ENCODE measurements around the gene CFAP54.
A peak's percentile ranks its signal among the peaks of the same experiment; 100 is the strongest.
"Not testable (repeated sequence)": the region's sequence is repeated elsewhere in the genome, so short reads cannot be mapped to it uniquely, and the experiment has no call there.

CFAP54 gene, protein sequence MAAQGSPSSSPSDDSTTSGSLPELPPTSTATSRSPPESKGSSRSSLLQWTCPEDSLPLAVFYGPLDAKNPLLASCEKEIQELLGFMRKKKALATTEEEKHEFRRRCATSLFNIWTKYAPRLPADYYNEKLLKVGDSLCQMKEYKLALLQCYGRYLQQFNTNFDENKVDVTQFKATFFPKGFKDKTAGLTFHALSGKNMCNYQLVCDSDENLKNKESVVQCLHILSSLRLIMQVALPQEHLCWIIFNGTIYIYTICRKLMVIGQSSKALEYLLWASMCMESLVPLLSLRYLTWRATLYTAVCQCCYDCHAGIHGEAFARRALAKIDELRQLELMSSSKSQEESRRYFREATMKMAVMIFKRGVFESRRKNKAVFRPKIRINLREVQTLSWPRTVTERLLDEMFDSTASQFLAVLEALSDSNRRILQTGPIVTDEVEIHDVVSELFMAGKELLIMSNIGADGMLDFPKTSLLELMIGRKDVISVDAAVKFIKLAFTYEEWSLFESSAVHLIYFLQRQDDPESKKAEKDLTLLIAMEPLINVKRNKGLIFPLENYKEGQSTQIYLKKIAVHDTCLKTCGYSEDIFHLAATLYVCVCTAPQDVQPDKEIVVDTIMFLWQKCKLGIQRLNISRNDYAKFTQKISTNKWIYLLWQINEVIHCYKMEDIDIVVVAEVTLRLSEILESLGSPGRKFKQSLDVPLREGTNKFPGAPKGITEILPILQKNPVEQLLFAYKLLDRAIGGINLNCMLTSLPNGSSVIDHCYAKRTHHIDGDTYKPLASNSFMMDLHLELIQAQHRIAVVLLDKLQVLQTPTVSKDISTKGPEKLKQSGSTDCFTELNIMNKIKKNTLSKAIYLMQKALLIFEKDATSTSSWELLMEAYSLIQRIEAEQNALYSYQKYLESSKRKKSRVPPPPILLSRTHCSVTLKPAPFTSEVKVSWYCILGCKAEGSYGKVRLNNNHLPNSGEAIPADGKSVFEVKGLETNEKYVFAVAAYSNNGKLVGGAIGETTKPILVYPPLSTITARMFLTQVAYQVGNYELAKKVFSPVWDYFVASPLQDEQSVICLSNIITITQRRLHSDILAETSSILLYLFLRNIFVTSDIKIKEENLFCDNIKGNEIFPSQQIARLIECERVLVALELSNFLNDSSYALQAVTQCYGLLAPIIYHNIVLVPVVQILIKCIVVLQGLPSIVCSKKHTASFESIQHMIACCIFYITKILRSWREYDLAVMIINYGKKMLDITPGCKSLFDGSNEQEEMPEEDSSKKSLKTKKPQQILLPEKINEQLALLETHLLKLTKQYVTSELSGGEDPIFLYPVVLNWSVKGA (N-terminal part only)

DNA sequence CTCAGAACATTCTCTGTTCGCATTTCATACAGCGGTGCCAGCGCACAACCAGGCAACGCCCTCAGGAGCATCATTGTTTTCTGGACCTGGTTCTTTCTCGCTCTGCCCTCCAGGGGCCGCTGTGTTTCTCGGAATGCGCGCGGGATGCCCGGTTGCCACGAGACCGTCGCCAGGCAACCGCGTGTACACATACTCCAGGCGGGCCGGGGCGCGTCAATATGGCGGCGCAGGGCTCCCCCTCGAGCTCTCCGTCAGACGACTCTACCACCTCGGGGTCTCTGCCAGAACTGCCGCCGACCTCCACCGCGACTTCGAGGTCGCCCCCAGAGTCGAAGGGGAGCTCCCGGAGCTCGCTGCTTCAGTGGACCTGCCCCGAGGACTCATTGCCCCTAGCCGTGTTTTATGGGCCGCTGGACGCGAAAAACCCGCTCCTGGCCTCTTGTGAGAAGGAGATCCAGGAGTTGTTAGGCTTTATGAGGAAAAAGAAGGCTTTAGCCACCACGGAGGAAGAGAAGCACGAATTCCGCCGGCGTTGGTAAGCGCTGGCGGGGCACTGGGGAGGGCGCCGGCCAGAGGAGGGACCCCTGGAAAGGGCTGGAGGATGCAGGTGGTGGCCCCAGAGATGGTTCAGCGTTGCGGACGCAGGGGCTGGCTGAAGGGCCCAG is at the start of gene CFAP54:
CFAP54 (plus strand) TSS at position 186 of the 665 bp plus-strand sequence; CDS start at position 219, 33 bp downstream.
- DNase-seq: peak; percentile 96

DNA sequence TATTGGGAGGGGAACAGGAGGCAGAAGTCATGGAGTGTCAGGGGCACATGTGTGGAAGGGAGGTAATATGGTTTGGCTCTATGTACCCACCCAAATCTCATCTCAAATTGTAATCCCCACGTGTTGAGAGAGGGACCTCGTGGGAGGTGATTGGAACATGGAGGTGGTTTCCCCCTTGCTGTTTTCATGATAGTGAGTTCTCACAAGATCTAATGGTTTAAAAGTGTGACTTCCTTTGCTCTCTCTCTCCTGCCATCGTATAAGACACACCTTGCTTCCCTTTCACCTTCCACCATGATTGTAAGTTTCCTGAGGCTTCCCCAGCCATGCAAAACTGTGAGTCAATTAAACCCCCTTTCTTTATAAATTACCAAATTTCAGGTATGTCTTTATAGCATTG is 47.6 kb upstream of the CFAP54 start:
- no peak for DNase-seq

DNA sequence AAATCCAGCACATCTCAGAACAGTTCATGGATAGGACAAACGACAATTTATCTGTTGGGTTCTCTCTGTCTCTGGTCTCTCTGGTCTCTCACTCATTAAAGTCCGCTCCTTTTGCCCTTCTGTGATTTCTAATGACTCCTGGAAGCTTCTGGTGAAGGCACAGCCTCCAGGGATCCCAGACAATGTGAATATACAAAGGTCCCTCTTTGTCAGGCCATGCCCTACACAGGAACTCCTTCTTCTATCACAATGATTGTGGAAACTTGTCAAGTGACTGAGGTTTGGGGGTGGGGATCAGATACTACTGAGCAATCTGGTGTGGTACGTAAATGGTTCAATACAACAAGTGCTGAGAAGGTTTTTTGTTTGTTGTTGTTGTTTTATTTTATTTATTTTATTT is 46.5 kb upstream of the CFAP54 start:
- no peak for DNase-seq

DNA sequence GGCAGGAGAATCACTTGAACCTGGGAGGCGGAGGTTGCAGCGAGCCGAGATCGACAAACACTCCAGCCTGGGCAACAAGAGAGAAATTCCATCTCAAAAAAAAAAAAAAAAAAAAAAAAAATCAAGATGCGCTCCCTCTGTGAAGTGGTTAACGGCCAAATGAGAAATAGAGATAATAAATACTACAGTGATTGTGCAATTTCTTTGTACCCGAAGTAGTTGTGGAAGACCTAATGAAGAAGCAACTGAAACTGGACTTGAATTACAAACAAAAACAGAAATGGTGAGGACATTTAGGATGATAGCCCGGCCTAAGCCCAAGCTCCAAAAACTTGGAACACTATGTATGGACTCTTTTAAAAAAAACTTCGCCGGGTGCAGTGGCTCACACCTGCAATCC is 45.0 kb upstream of the CFAP54 start:
- DNase-seq: no peak

DNA sequence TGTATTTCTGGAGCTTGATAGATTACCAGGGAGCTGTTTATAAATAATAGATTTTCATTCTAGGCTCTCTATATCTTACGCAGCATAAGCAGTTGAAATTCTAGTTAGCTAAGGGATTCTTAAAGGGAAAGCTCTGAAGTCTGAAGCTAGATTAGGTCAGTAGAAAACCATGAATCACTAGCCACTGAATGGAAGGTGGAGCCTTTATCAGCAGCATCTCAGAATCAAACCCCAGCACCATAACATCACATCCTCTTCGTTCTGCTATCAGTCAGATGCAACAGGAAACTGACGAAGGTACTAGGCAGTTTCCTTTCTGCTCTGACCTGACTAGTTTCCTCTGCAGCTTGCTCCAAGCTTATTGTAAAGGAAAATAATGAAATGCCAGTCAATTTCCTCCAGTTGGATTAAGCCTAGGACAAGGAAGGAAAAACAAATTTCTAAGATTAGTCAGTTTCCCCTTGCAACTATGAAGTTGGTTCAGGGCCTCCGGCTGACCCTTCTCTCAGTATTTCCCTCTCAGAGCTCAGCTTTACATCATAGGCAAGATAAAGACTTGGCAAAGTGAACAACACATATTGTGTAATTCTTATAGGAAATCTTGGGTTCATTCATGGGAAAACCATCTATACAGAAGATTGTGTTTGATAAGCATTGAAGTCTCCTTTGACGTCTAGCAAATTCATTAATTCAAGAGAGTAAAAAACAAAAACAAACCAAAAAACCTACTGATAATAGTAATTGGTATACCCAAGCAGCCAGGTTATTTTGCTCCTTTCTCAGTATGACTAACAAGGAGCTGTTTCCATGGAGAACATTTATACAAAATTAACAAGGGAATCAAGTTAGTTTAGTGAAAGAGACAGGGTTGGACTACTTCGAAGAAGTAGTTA is 43.4 kb upstream of the CFAP54 start:
- peak; percentile 54 for DNase-seq

DNA sequence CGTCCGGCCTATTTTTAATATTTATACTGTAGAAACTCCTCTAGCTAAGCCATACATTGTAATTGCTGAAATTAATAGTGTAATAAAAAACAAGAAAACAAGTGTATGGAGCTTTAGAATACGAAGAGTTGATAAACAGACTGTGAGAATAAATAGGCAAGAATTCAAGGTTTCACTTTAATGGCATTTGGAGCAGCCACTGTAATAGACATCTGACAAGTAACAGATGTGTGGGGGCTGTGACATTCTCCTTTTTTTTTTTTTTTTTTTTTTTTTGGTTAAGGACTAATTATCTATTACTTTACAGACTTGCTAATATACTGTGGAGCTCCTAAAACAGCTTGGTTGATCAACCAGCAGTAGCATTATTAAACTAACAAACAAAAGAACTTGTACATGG is 42.1 kb upstream of the CFAP54 start:
- no peak for DNase-seq

DNA sequence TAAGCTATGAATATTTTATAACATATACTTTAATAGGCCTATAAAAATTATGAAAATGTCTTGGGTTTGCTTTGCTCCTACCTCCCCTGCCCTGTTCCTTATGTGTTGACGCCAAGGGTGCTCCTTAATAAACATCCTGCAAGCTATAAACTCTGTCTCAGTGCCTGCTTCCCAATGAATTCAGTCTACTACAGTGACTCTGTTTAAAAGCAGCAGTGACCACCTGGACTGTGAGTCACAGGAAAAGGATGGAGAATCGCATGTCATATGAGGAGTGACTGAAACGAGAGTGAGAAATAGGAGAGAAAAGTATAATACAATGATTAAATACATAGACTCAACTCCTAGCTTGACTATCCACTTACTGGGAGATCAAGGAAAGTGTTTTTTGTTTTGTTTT is 41.1 kb upstream of the CFAP54 start:
- no peak for DNase-seq

DNA sequence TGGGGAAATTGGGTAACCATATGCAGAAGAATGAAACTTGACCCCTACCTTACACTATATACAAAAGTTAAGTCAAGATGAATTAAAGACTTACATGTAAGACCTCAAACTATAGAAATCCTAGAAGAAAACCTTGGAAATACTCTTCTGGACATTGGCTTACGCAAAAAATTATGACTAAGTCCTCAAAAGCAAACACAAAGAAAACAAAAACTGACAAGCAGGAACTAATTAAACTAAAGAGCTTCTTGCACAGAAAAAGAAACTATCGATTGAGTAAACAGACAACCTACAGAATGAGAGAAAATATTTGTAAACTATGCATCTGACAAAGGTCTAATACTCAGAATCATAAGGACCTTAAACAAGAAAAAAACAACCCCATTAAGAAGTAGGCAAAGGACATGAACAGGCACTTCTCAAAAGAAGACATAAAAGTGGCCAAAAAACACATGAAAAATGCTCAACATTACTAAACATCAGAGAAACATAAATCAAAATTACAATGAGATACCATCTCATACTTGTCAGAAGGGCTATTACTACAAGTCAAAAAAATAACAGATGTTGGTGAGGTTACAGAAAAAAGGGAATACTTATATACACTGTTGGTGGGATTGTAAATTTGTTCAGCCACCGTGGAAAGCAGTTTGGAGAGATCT is 37.0 kb upstream of the CFAP54 start:
- DNase-seq: no peak

DNA sequence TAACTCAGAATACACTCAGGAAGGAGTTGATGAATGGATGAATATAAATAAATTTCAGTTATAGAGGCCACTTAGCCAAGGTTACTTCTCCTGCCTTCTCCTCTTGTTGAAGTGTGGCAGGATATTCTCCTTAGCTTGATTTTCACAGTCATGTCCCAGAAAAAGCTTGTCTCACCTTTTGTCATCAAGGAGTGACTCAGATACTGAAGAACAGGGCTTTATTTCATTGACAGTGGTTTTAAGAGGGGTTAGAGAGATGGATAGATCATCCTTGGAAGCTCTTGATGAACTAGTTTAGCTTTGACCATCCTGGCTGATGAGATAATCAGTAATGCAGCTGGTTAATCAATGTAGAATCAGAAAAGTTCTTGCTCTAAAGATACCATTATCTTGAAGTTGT is 35.0 kb upstream of the CFAP54 start:
- no peak for DNase-seq

DNA sequence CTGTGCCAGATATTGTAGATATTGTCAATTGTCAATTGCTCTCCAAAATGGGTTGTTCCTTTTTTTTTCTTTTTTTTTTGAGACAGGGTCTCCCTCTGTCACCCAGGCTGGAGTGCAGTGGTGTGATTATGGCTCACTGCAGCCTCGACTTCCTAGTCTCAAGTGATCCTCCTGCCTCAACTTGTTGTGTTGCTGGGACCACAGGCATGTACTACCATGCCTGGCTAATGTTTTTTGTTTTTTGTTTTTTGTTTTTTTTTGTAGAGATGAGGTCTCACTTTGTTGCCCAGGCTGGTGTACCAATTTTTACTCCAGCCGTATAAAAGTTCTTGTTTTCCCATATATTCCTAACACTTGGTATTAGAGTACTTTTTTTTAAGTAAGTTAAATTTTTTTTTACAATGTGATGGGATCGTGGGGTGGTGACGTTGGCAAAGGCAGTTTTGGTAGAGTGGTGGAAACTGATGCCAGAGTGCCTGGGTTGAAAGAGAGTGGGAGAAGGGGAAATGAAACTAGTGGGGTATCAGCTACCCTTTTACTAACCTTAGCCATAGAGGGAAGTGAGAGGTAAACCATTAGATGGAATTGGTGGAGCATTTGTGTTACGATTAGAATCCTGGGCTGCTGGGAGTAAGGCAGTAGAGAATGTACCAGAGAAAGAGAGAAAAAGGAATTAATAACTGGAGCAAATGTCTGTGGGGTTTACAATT is 33.0 kb upstream of the CFAP54 start:
- no peak for DNase-seq

DNA sequence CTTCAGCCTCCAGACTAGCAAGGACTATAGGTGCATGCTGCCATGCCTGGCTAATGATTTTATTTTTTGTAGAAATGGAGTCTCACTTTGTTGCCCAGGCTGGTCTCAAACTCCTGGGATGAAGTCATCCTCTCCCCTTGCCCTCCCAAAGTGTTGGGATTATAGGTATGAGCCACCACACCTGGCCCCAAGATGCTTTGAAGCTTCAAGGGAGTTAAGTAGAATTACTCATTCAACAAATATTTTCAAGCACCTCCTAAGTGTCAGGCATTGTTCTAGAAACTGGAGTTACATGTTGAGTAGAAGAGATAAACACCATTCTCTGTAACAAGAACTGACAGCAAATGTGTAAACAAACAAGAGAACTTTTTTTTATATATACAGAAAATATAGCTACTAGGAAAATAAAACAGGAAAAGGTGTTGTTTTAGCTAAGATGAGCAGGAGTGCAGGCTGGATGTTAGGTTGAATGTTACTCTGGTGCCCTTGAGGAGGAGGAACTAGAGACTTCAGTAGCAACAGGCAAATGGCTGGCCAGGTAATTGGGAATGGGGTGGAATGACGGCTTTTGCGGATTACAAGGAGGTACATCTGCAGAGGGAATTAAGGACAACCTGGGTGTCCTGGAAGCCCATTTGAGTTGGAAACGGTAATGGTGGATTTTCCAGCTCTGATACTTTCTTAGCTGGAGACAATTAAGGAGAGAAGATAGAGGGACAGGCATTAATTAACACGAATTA is 32.0 kb upstream of the CFAP54 start:
- no peak for DNase-seq

DNA sequence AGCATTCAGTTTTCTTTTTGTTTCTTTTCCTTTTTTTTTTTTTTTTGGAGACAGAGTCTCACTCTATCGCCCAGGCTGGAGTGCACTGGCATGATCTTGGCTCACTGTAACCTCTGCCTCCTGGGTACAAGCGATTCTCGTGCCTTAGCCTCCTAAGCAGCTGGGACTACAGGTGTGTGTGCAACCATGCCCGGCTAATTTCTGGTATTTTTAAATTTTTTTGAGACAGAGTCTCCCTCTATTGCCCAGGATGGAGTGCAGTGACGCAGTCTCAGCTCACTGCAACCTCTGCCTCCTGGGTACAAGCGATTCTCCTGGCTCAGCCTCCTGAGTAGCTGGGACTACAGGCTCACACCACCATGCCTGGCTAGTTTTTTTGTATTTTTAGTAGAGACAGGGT is 30.1 kb upstream of the CFAP54 start:
- not testable (repeated sequence) for DNase-seq

DNA sequence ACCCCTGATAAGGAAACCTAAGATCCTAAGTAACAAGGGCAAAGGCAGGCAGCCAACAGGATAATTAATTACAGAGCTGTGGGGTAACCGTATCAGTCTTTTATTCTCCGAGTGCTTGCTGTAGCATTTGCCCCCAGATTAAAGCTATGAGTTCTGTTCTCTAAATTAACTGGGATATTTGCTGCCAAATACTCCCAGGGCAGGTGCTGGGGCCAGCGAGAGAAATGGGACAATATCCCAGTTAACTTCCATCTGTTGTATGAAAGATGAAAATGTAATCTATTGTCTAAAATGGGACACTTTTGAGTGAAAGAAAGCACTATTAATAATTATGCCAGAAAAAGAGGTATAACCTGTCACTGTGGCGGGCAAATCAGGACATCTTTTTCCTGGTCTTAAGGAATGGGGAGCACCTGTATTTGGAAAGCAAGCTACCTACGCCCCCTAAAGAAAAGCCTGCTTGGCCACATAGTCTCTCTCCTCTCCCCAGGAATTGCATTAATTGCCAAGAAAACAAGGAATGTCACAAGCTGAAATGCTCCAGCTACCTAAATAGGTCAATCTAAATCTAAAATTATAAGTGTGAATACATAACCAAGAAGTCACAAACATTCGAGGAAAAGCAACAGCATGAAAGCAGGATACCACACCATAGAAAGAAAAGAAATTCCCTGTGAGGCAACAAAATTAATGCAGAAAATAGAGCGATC is 26.7 kb upstream of the CFAP54 start:
- no peak for DNase-seq

DNA sequence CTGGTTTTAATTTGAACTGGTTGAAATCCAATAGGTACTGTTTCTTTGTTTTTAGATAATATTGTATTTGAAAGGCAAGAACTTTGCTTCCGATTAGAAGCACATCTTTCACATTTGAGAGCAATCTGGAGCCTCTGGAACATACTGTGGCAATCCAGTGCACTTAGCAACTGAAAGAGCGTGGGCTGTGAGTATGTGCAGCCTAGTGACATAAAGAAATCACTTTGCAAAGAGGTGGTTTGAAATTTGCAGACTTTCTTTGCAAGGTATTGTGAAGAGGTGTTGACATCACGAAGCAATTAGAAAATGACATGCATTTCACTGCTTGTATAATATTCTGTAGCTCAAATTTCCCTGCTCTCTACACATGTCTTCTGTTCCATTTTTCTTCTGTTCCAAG is 23.5 kb upstream of the CFAP54 start:
- DNase-seq: no peak

DNA sequence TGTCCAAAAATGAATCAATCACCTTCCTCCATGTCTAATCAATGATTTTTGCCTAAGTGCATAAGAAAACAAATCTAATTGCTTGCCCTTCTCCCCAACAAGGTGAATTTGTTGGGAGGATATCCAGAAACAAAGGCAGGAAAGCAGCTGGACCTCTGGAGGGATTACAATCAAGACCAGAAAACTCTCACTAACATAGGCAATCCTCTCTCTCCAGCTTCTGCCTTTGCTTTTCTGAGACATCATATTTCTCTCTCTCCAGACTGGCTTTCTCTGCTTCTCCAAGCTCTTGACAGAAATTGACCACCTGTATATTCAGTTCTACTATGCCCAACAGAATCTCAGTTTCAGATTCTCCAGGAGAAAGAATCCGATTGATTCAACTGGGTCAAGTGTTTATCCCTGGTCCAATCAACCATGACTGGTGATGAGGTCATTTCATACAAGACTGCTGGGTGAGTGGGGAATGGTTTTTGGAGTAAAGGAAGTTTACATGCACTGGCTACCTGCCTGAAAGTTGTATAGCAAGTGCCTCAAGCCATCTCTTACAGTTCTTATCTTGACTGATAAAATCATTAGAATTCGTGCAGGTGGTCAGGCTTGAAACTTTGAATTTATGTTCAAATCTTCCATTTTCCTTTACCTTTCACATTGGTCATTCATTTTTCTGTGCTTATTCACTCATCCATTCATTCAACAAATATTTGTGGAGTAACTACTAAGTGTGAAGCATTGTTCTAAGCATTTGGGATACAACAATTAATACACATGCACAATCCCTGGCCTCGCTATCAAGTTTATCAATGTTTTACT is 22.2 kb upstream of the CFAP54 start:
- no peak for DNase-seq

DNA sequence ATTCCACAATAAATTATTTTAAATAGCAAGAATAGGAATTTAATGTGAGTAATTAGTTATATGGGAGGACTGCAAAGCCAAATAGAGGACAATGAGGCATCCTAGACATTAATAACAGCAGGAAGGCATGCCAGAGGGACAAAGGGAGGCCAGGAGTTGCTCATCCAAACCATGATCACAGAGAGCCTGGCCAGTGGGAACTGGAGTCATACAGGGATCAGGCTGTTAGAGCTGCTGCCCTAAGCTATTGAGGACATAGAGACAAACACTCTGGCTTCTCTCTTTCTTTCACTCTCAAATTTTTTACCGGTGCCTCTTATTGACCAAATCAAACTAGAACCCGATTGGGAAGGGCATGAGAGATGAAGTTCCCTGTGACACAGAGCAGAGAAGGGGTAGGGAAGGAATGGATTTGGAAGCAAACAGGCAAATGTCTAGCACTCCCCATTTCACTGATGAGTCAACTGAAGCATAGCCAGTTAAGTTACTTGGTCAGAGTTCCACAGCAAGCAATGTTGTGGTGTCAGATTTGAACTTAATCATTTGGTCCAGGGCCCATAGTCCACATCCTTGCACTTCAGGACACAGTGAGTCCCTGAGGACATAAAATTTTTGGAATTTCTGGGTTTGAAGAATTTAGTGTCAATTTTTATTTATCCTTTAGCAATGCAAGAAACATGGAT is 17.9 kb upstream of the CFAP54 start:
- DNase-seq: no peak

DNA sequence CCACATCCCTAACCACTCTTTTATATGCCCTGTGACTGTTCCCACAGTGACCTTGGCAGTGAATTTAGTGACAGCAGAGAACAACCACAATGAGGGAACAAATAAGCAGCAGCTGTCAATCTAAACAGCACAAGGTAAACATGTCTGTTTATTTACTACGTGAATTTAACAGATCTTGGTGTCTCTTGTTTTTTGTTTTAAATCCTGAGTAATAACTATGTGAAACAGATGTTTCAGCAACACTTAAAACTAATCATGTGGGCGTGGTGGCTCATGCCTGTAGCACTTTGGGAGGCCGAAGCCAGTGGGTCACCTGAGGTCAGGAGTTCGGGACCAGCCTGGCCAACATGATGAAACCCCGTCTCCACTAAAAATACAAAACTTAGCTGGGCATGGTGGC is 17.0 kb upstream of the CFAP54 start:
- DNase-seq: no peak

All from activated CD4-positive, alpha-beta T cell treated with anti-CD3 and anti-CD28 coated beads for 48 hours (primary cell).